SH-SY5Y (cell line): ENCODE data around the gene BLVRA.

Source experiments
- GATA2 ChIP-seq: IDR thresholded peaks from 2 replicates; pipeline ENCODE4 v1.6.1; 2011; ENCODE audit warnings: mild to moderate bottlenecking, low read depth, low read length
- GATA3 ChIP-seq: IDR thresholded peaks from 2 replicates; pipeline ENCODE4 v1.6.1; 2011; ENCODE audit warnings: low read depth, mild to moderate bottlenecking, low read length, moderate library complexity

- TF ChIP-seq GATA2 (no peak), GATA3 (no peak)
These were observed 92.1 kb downstream of the BLVRA start for GRCh38 chr7:43850348-43851116.
